Posterior cingulate gyrus (tissue), 11 donors: ENCODE data around the gene ABHD17A.
"Not testable (repeated sequence)": the region's sequence is repeated elsewhere in the genome, so short reads cannot be mapped to it uniquely, and the experiment has no call there.

ENCODE experiments used
- DNase-seq, 10 donors: peaks; one replicate each; pipeline versions ENCODE4 v3.0.0 to v3.0.0-alpha.2; 2020 to 2021; ENCODE audit warnings: mixed read lengths in 3 of 10
- intact Hi-C: fragments of 100-400 bp; cut with DNase I; formaldehyde crosslinking; loops from one replicate; pipeline ENCODE4 v1.15.1; 2023

The ABHD17A gene

GRCh38 chr19:1882786-1883692 is 2.3 kb downstream of the ABHD17A start:
- intact Hi-C loops, result no loop called here
- no peak for DNase-seq

GRCh38 chr19:1882089-1882785 is 3.1 kb downstream of the ABHD17A start:
- intact Hi-C loops, result no loop called here
- DNase-seq, result peak in 2 of 10 donors; percentile 47 to 59

GRCh38 chr19:1881393-1882088 is 3.8 kb downstream of the ABHD17A start:
- intact Hi-C loops, result not testable (repeated sequence)
- peak in 2 of 10 donors; percentile 60 to 93 for DNase-seq

- intact Hi-C loops, result no loop called here
- no peak for DNase-seq
Observed at GRCh38 chr19:1880611-1881392, 4.5 kb downstream of the ABHD17A start.

- DNase-seq, intact Hi-C loops: not testable (repeated sequence)
Observed at GRCh38 chr19:1879982-1880381, 5.3 kb downstream of the ABHD17A start.

- intact Hi-C loops, DNase-seq: not testable (repeated sequence)
Observed at GRCh38 chr19:1878583-1878982, 6.7 kb downstream of the ABHD17A start.

- DNase-seq, intact Hi-C loops: not testable (repeated sequence)
Observed at GRCh38 chr19:1877280-1877660, 8.0 kb downstream of the ABHD17A start.

GRCh38 chr19:1876496-1877279 is 8.6 kb downstream of the ABHD17A start:
- intact Hi-C loops, DNase-seq: not testable (repeated sequence)

GRCh38 chr19:1875646-1876495 is 9.4 kb downstream of the ABHD17A start:
- intact Hi-C loops, result no loop called here
- DNase-seq, result peak; percentile 88 to 99 (median 94)

GRCh38 chr19:1875265-1875645 is 10.0 kb downstream of the ABHD17A start:
- DNase-seq, intact Hi-C loops: not testable (repeated sequence)

- no peak for DNase-seq
- intact Hi-C loops, result no loop called here
Observed at GRCh38 chr19:1874554-1875185, 10.6 kb downstream of the ABHD17A start.

GRCh38 chr19:1873524-1874473 is 11.5 kb downstream of the ABHD17A start:
- intact Hi-C loops, result no loop called here

GRCh38 chr19:1872807-1873523 is 12.3 kb downstream of the ABHD17A start:
- DNase-seq, result no peak
- intact Hi-C loops, result no loop called here

More at GRCh38 chr19:1873524-1874473, 11.5 kb downstream of the ABHD17A start:
- DNase-seq, result peak in 6 of 10 donors; percentile 45 to 93 (median 64)

GRCh38 chr19:1871630-1872029 is 13.7 kb downstream of the ABHD17A start:
- DNase-seq, result no peak
- intact Hi-C loops, result no loop called here

GRCh38 chr19:1871140-1871597 is 14.1 kb downstream of the ABHD17A start:
- intact Hi-C loops, result no loop called here
- DNase-seq, result no peak

GRCh38 chr19:1868971-1869370 is 16.3 kb downstream of the ABHD17A start:
- DNase-seq, result no peak
- intact Hi-C loops, result no loop called here
